ENCODE measurements around the gene ATG4C. TPM values are rescaled to one million over a fixed set of nuclear protein-coding genes. Genes with fewer than 3 reads are reported as not detected.

ATG4C gene
- total RNA-seq, 2 donors from 2014 or later: 23.8 to 32.8 TPM

DNA sequence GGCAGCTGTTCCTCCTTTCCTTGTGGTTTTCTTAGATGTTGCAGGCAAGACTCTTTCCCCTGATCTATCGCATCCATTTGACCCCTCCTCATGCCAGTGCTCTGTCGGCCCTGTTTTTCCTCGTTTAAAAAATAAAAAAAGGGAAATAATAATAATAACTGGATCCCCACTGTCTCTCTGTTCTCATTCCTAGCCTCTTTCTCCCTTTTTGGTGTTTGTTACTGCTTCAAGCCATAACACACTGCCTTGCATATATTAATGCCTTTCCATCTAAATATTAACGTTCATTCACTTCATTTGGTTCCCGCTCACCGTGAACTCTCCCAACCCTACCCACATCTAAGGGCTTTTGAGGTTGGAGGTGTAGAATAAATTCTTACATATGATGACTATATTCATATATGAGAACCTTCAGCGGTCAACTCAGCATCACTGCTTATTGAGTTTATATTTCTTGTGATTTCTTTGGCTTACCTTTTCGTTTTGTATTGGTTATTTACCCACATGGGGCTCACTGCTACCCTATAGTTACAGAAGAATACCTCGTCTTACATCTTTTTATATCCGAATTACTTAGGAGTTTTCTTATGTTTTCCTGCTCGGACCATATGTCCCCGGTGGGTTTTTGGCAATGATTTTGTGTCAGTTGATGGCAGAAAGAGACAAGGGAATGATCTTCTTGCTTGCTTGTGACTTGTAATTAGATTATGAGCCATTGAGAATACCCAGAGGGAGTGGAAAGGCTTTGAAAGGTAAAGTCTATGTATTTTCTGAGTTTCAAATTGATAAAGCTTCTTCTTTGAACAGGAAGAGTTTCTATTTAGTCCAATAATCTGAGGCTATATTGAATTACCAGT is 805 bp downstream of the ATG4C start:
- H3K27me3 ChIP-seq (ENCODE audit: control insufficient read depth, insufficient read depth, low read length, poor library complexity, severe bottlenecking): no peaks in the 10 kb centered on the region
- H3K9me3 ChIP-seq (ENCODE audit: control insufficient read depth, low read length): no peaks in the 10 kb centered on the region
- Mint-ChIP-seq H3K9me3 (no peaks in the 10 kb centered on the region), H3K4me1 (peaks cover 4% of the 10 kb centered on the region), H3K36me3 (ENCODE audit: low read depth) (peaks cover 8% of the 10 kb centered on the region), H3K27me3 (ENCODE audit: insufficient read depth) (no peaks in the 10 kb centered on the region), H3K4me3 (no peak overlapping the region), H3K27ac (no peak overlapping the region)
- H3K4me3 ChIP-seq (ENCODE audit: low read length): peak overlapping the region; percentile 91
- no peak overlapping the region for H3K27ac ChIP-seq (ENCODE audit: low read depth, low read length)
- TF ChIP-seq, protein P1, sequence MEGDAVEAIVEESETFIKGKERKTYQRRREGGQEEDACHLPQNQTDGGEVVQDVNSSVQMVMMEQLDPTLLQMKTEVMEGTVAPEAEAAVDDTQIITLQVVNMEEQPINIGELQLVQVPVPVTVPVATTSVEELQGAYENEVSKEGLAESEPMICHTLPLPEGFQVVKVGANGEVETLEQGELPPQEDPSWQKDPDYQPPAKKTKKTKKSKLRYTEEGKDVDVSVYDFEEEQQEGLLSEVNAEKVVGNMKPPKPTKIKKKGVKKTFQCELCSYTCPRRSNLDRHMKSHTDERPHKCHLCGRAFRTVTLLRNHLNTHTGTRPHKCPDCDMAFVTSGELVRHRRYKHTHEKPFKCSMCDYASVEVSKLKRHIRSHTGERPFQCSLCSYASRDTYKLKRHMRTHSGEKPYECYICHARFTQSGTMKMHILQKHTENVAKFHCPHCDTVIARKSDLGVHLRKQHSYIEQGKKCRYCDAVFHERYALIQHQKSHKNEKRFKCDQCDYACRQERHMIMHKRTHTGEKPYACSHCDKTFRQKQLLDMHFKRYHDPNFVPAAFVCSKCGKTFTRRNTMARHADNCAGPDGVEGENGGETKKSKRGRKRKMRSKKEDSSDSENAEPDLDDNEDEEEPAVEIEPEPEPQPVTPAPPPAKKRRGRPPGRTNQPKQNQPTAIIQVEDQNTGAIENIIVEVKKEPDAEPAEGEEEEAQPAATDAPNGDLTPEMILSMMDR (conservative IDR thresholded peaks at IDR 0.05): no peak
- H3K9ac ChIP-seq (ENCODE audit: extremely low read depth, low read length, poor library complexity, severe bottlenecking): peak overlapping the region; percentile 59
- no peaks in the 10 kb centered on the region for H3K4me1 ChIP-seq (ENCODE audit: control insufficient read depth, insufficient read depth, low read length)
- no peak for DNase-seq
- no peaks in the 10 kb centered on the region for H3K36me3 ChIP-seq (ENCODE audit: control insufficient read depth, insufficient read depth, low read length)
- 15 to 20% methylated on average over 3 to 10 of the region's 12 CpGs for WGBS, 2 experiments (ENCODE audit: insufficient coverage in 1 of 2, insufficient read length in 1 of 2)

DNA sequence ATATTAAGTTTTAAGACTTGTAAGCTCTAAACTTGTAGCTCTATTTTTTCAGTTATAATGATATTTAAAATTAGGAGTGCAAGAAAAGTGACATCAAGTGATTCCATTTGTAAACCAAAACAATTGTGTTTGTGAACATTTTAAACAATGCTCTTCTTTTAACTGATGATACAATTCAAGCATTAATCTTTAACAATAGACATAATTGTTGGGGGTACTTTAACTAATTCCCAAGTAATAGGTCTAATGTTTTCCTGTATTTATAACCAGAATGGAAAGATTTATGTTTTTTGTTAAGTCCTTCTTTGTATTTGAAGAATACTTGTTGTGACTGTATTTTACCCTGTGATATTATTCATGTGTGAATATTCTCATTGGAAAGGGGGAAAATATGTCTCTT is 6.8 kb downstream of the ATG4C start:
- H3K27me3 ChIP-seq (ENCODE audit: control insufficient read depth, insufficient read depth, low read length, poor library complexity, severe bottlenecking): no peaks in the 10 kb centered on the region
- H3K4me1 Mint-ChIP-seq: peaks cover 12% of the 10 kb centered on the region
- peaks cover 6% of the 10 kb centered on the region for H3K36me3 ChIP-seq (ENCODE audit: control insufficient read depth, insufficient read depth, low read length)
- TF ChIP-seq, protein P1 (conservative IDR thresholded peaks at IDR 0.05): no peak
- no peak overlapping the region for H3K27ac ChIP-seq (ENCODE audit: low read depth, low read length)
- peaks cover 22% of the 10 kb centered on the region for H3K36me3 Mint-ChIP-seq (ENCODE audit: low read depth)
- H3K9me3 Mint-ChIP-seq: no peaks in the 10 kb centered on the region
- no peak overlapping the region for H3K9ac ChIP-seq (ENCODE audit: extremely low read depth, low read length, poor library complexity, severe bottlenecking)
- DNase-seq: no peak
- no peak overlapping the region for H3K4me3 Mint-ChIP-seq
- no peaks in the 10 kb centered on the region for H3K4me1 ChIP-seq (ENCODE audit: control insufficient read depth, insufficient read depth, low read length)
- H3K27me3 Mint-ChIP-seq (ENCODE audit: insufficient read depth): no peaks in the 10 kb centered on the region
- H3K4me3 ChIP-seq (ENCODE audit: low read length): no peak overlapping the region
- H3K27ac Mint-ChIP-seq: no peak overlapping the region
- peaks cover 7% of the 10 kb centered on the region for H3K9me3 ChIP-seq (ENCODE audit: control insufficient read depth, low read length)

DNA sequence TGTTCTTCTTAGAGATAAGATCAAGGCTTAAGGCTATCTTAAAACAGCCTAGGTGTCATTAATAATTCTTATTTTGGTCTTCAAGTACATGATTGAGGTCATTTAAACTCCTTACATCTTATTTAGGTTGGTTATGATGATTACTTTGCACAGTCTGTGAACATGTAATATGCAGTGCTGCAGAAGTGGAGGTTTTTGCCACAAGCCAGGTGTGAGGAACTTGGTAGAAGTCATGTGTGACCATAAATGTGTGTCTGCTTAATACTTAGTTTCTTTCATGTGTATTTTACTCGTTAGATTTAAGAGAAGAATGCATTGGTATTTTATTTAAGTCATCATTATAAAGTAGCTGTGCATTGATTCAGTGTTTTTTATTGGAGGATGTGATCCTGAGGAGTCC is 10.1 kb downstream of the ATG4C start:
- WGBS, 2 experiments (ENCODE audit: insufficient coverage in 1 of 2, insufficient read length in 1 of 2): 88% methylated on average over 1 of the region's 1 CpG; no CpG with 5 or more reads in 1 of the 2 experiments
- H3K36me3 ChIP-seq (ENCODE audit: control insufficient read depth, insufficient read depth, low read length): peaks cover 6% of the 10 kb centered on the region
- no peak overlapping the region for H3K4me3 ChIP-seq (ENCODE audit: low read length)
- no peak for DNase-seq
- H3K27ac ChIP-seq (ENCODE audit: low read depth, low read length): no peak overlapping the region
- TF ChIP-seq, protein P1 (conservative IDR thresholded peaks at IDR 0.05): no peak
- H3K9ac ChIP-seq (ENCODE audit: extremely low read depth, low read length, poor library complexity, severe bottlenecking): no peak overlapping the region
- H3K4me1 ChIP-seq (ENCODE audit: control insufficient read depth, insufficient read depth, low read length): no peaks in the 10 kb centered on the region
- H3K9me3 ChIP-seq (ENCODE audit: control insufficient read depth, low read length): peaks cover 7% of the 10 kb centered on the region
- Mint-ChIP-seq H3K27ac (no peak overlapping the region), H3K4me1 (peaks cover 8% of the 10 kb centered on the region), H3K27me3 (ENCODE audit: insufficient read depth) (no peaks in the 10 kb centered on the region), H3K36me3 (ENCODE audit: low read depth) (peaks cover 23% of the 10 kb centered on the region), H3K4me3 (no peak overlapping the region), H3K9me3 (no peaks in the 10 kb centered on the region)
- H3K27me3 ChIP-seq (ENCODE audit: control insufficient read depth, insufficient read depth, low read length, poor library complexity, severe bottlenecking): no peaks in the 10 kb centered on the region

All from endodermal cell (in vitro differentiated cells).